ENCODE measurements around the gene LCN15.

DNA sequence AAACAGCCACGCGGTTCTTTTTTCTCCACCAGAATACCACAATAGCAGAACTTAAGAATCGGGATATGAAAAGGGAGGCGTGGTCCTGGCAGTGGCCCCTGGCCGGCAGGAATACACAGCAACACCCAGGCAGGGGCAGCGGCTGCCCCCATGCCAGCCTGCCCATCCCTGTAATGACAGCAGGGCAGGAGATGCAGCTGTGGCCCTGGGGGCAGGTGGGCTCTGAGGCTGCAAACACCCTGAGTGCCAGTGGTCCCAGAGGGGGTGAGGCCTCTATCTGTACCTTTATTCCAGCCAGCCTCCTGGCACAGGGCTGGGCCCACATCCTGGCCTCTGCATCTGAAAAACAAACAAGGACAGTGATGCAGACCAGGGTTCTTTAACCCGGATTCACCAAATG lies 39.5 kb downstream of the LCN15 start:
- no peak for TF ChIP-seq EZH2 (IDR thresholded peaks at IDR 0.05; ENCODE audit: borderline replicate concordance, control insufficient read depth, low read depth, low read length)
- no peak for TF ChIP-seq NFYB (IDR thresholded peaks at IDR 0.05; ENCODE audit: insufficient read depth, low read depth, low read length)
- no peak for TF ChIP-seq TARDBP (IDR thresholded peaks at IDR 0.05; ENCODE audit: borderline replicate concordance)
